D721Med (cell line): ENCODE results near the gene SPATS2L.

Experiments
- DNase-seq: peaks from one replicate; pipeline ENCODE4 v3.0.0; 2011; ENCODE audit warnings: low spot score; ENCODE audit not compliant: insufficient read length
- FAIRE-seq: peaks from 2 replicates; lab custom pipeline; 2011; peaks lifted over from hg19 to GRCh38; lab: Jason Lieb, UNC
- TF ChIP-seq, protein P1 (sequence below): IDR thresholded peaks from 2 replicates; pipeline ENCODE4 v1.5.1; 2012; ENCODE audit warnings: mild to moderate bottlenecking, control low read depth; ENCODE audit not compliant: insufficient read depth; ENCODE audit errors: missing control alignments

Gene SPATS2L

DNA sequence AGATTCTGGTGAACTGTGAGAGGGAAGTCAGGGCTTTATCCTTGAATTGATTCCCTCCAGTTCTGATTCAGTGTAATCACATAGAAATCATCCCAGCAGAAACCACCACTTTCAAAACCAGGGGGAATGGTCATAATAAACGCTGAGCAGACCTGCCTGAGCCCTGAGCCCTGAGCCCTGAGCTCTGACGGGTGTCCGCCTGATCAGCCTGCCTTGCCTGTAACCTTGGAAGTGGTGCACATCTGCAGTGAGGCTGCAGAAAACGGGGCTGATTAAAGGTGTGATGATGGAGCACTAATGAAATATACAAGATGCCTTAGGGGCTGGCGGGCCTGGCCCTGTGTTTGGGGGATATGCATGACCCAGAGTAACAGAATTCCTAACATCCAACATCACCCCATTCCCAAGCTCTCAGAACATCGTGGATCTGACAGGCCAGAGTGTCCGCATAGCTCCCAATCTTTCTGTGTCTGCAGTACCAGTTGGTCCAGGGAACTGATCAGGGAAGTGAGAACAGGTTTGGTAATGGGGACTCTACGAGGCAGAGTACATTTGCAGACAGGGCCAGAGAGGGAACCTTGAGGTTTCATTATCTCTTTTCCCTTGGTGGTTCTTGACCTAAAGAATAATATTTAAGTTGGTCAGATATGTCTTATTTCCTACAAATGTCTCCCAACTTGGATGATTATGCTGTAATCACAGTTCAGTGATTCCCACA lies 165.6 kb downstream of the SPATS2L start:
- FAIRE-seq (no peak), DNase-seq (no peak)
- TF ChIP-seq, protein P1, sequence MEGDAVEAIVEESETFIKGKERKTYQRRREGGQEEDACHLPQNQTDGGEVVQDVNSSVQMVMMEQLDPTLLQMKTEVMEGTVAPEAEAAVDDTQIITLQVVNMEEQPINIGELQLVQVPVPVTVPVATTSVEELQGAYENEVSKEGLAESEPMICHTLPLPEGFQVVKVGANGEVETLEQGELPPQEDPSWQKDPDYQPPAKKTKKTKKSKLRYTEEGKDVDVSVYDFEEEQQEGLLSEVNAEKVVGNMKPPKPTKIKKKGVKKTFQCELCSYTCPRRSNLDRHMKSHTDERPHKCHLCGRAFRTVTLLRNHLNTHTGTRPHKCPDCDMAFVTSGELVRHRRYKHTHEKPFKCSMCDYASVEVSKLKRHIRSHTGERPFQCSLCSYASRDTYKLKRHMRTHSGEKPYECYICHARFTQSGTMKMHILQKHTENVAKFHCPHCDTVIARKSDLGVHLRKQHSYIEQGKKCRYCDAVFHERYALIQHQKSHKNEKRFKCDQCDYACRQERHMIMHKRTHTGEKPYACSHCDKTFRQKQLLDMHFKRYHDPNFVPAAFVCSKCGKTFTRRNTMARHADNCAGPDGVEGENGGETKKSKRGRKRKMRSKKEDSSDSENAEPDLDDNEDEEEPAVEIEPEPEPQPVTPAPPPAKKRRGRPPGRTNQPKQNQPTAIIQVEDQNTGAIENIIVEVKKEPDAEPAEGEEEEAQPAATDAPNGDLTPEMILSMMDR, result no peak

GRCh38 chr2:200472853-200473464 lies 166.5 kb downstream of the SPATS2L start:
- DNase-seq (no peak), FAIRE-seq (no peak)
- TF ChIP-seq, protein P1, result no peak

- no peak for DNase-seq
- FAIRE-seq, result no peak
- TF ChIP-seq, protein P1, result no peak
Observed at GRCh38 chr2:200475795-200476194, 169.3 kb downstream of the SPATS2L start.

GRCh38 chr2:200476836-200477235 lies 170.3 kb downstream of the SPATS2L start:
- FAIRE-seq (no peak), DNase-seq (no peak)
- TF ChIP-seq, protein P1, result no peak

- no peak for FAIRE-seq
- TF ChIP-seq, protein P1, result no peak
- DNase-seq, result no peak
Observed at GRCh38 chr2:200477667-200478131, 171.2 kb downstream of the SPATS2L start.

GRCh38 chr2:200479692-200480265 lies 173.3 kb downstream of the SPATS2L start:
- TF ChIP-seq, protein P1, result no peak
- FAIRE-seq (no peak), DNase-seq (no peak)
